Stimulated activated CD4-positive, alpha-beta T cell treated with anti-CD3 and anti-CD28 coated beads, Interleukin-2, amount 100 ng/mL, for 24 hours (primary cell): ENCODE data around the gene INS.
"Not testable (repeated sequence)": the region's sequence is repeated elsewhere in the genome, so short reads cannot be mapped to it uniquely, and the experiment has no call there.

Experiments used
- DNase-seq, 2 donors: peaks; one replicate each; pipeline ENCODE4 v3.0.0-alpha.2; 2020

INS gene

GRCh38 chr11:2131371-2132236 lies 29.4 kb downstream of the INS start:
- DNase-seq: no peak

- no peak for DNase-seq
Observed at GRCh38 chr11:2130881-2131352, 30.1 kb downstream of the INS start.

- DNase-seq: no peak
Observed at GRCh38 chr11:2129699-2130366, 31.2 kb downstream of the INS start.

- DNase-seq: no peak
Observed at GRCh38 chr11:2129308-2129698, 31.7 kb downstream of the INS start.

- no peak for DNase-seq
Observed at GRCh38 chr11:2128511-2129307, 32.3 kb downstream of the INS start.

- no peak for DNase-seq
Observed at GRCh38 chr11:2128130-2128510, 32.9 kb downstream of the INS start.

GRCh38 chr11:2127482-2128129 lies 33.4 kb downstream of the INS start:
- no peak for DNase-seq

- no peak for DNase-seq
Observed at GRCh38 chr11:2126520-2127085, 34.4 kb downstream of the INS start.

- not testable (repeated sequence) for DNase-seq
Observed at GRCh38 chr11:2124736-2125484, 36.1 kb downstream of the INS start.

- DNase-seq: no peak
Observed at GRCh38 chr11:2123628-2123960, 37.4 kb downstream of the INS start.

- no peak for DNase-seq
Observed at GRCh38 chr11:2122907-2123627, 37.9 kb downstream of the INS start.

- DNase-seq: no peak
Observed at GRCh38 chr11:2122222-2122906, 38.6 kb downstream of the INS start.

- DNase-seq: no peak
Observed at GRCh38 chr11:2121227-2122130, 39.5 kb downstream of the INS start.

GRCh38 chr11:2120359-2121100 lies 40.5 kb downstream of the INS start:
- DNase-seq: no peak

GRCh38 chr11:2118677-2119076 lies 42.3 kb downstream of the INS start:
- no peak for DNase-seq

GRCh38 chr11:2116680-2117079 lies 44.3 kb downstream of the INS start:
- DNase-seq: no peak

GRCh38 chr11:2115308-2115707 lies 45.7 kb downstream of the INS start:
- no peak for DNase-seq

GRCh38 chr11:2114430-2115241 lies 46.4 kb downstream of the INS start:
- DNase-seq: no peak
